Hematopoietic multipotent progenitor cell (in vitro differentiated cells): ENCODE measurements around the gene TTC38. TPM values are rescaled to one million over a fixed set of nuclear protein-coding genes. Genes with fewer than 3 reads are reported as not detected.
"Not testable (repeated sequence)": the region's sequence is repeated elsewhere in the genome, so short reads cannot be mapped to it uniquely, and the experiment has no call there.

Source experiments
- DNase-seq, 3 donors: peaks; one replicate each; pipeline ENCODE4 v3.0.0-alpha.2; 2011 to 2015; ENCODE audit warnings: low read depth in 2 of 3, low spot score in 2 of 3
- total RNA-seq: library from RNA; depleted of rRNA; stranded (reverse); fragments of >200 nt; gene quantifications from one replicate; pipeline ENCODE4 v1.2.3, GENCODE V29; 2012

TTC38 gene
- total RNA-seq, 1 donor, result 39.3 TPM

- peak in 2 of 3 donors; percentile 75 for DNase-seq
These were observed 25.9 kb downstream of the TTC38 start for GRCh38 chr22:46293577-46294260.

- no peak for DNase-seq
These were observed 27.0 kb downstream of the TTC38 start for GRCh38 chr22:46294784-46295183.

DNA sequence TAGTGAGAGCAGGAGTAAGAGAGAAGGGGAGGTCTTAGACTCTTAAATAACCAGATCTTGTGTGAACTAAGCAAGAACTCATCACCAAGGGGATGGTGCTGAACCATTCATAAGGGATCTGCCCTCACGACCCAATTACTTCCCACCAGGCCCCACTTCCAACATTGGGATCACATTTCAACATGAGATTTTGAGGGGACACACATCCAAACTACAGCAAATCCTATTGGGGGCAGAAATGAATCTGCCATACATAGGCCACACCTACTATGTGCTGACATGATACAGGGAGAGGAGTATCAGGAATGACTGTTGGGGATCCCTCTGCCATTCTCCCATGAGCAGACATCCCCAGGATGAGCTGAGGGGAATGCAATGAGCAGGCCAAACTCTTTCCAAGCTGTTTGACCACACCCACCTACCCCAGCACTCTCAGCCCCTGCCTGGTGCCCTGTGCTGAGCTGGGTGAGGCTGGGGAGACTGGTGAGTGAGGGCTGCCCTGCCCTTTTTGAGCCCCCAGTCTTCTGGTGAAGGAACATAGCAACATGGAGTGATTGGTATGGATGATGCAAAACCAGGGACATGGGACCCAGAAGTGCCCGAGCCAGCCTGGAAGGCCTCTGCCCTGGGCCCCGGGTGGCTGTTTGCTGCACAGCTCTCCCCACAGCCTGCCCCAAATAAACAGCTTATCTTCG is 27.6 kb downstream of the TTC38 start:
- no peak for DNase-seq

GRCh38 chr22:46296257-46297150 is 28.7 kb downstream of the TTC38 start, which contains the start of gene GTSE1:
Gene GTSE1 (plus strand): TSS chr22:46296870. CDS start chr22:46297401, 531 bp downstream.
- DNase-seq, result peak; percentile 98 to 99 (median 98)

GRCh38 chr22:46297151-46297812 is 29.5 kb downstream of the TTC38 start:
- no peak for DNase-seq

DNA sequence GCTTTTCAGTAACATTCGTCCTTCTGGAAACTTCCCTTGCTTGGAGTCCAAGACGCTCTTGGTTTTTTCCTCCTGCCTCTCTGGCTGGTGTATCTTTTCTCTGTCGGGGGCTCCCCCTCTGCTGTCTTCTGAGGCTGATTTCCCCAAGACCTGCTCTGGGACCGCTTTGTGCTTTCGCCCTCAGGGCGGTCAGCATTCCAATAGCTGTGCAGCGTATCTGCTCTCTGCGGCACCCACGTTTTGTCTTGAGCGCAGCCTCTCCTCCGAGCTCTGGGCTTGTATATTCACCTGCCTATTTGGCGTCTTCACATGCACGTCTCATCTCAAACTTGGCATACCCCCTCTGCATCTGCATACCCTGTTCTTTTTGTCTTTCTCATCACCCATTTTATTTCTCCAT is 31.3 kb downstream of the TTC38 start:
- DNase-seq, result no peak

DNA sequence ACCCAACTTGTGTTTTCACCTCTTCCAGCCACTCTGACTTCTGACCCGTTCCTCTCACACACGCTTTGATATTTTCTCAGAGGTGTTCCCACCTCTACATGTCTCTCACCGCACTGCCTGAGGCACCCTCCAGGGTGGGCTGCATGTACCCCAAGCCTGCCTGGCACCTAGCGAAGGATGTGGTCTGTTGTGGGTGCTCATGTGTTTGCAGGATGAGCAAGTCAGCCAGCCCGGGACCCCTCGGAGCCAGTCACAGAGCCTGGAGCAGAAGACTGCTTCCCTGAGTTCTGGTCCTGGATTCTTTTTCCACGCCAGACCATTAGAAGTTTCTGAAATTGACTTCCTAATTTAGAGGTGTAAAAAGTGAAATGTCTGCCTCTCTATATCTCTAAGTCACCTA is 32.7 kb downstream of the TTC38 start:
- no peak for DNase-seq

DNA sequence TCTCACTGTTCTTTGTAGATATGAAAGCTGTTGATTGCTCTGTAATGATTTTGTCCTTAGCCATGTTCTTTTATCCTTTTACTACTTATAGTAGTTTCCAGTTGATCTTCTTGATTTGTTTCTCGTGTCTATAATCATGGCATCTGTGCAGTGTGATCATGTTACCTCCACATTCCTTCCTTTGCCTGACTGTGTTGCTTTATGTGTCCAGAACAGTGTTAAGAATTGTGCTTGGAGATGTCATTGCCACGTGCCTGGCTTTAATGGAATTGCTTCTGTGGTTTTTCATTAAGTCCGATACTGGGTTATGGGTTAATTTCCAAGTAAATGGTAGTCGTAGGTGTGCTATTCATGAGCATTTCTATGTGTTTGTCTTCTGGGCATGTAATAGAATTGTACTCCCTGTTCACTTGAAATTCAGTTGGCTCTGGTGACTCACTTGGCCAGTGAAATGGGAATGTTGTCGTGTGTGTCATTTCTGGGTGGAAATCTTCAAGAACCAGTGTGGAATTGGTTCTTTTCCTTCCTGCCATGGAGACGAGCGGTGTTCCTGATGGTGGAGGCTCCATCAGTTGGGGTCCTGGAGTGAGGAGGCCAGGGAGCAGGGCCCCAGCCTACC is 35.6 kb downstream of the TTC38 start:
- DNase-seq, result no peak

DNA sequence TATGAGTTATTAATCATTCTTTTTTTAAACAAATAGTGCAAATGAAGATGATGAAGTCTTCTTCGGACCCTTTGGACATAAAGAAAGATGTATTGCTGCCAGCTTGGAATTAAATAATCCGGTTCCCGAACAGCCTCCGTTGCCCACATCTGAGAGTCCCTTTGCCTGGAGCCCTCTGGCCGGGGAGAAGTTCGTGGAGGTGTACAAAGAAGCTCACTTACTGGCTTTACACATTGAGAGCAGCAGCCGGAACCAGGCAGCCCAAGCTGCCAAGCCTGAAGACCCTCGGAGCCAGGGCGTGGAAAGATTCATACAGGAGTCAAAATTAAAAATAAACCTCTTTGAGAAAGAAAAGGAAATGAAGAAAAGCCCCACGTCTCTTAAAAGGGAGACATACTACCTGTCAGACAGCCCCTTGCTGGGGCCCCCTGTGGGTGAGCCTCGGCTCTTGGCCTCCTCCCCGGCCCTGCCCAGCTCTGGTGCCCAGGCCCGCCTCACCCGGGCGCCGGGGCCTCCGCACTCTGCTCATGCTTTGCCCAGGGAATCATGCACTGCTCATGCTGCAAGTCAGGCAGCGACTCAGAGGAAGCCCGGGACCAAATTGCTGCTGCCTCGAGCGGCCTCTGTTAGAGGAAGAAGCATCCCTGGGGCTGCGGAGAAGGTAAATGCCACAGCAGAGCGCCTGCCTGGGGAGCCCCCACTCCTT is 40.6 kb downstream of the TTC38 start:
- DNase-seq, result no peak

DNA sequence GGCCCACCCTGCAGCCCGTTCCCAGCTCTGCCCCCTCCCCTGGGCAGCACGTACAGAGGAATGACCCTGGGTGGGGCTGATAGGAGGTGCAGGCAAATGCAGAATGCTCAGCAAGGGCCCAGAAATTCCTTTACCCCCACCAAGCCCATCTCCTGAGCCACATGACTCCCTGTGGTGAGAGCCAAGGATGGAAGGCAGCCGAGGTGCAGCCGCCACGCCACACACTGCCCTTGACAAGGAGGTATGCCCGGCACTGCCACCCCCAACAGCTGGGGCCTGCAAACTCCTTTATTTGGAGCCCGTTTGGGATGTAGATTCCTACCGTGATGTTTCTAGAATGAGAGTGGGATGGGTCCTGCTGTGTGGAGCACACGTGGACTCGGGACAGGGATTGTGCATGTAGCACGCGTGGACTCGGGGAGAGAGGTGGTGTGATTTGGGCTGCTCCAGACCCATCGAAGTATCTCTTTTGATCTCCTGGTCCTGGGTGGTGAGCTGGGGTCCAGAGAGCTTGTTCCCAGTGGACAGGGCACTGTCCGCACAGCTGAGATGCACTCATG is 41.8 kb downstream of the TTC38 start:
- no peak for DNase-seq

GRCh38 chr22:46312056-46312455 is 44.2 kb downstream of the TTC38 start:
- no peak for DNase-seq

DNA sequence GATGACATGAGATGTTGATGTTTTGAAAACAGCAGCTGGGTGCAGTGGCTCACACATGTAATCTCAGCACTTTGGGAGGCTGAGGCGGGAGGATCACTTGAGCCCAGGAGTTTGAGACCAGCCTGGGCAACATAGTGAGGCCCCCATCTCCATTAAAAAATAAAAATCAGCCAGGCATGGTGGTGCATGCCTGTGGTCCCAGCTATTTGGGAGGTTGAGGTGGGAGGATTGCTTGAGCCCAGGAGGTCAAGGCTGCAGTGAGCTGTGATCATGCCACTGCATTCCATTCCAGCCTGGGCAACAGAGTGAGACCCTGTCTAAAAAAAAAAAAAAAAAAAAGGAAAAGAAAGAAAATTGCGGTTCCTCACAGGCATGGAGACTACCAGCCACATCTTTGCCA is 45.0 kb downstream of the TTC38 start:
- not testable (repeated sequence) for DNase-seq

GRCh38 chr22:46315976-46316375 is 48.2 kb downstream of the TTC38 start:
- no peak for DNase-seq

- no peak for DNase-seq
These were observed 49.8 kb downstream of the TTC38 start for GRCh38 chr22:46317646-46318045.

DNA sequence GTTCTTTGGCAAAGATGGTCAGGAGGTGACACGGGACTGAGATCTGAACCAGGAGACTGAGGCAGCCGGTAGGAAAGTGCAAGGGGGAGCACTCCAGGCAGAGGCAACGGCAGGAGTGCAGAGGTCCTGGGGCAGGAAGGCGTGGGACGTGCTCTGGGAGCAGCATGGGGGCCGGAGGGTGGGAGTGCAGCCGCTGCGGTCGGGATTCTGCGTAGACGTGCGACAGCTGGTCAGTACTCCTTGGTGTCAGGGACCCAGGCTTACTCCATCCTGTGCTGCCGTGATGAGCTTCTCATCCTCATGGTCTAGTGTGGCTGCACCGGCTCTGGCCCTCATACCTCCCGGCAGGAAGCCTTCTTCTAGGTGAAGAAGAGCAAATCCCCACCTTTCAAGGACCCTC is 50.8 kb downstream of the TTC38 start:
- no peak for DNase-seq

GRCh38 chr22:46319319-46319718 is 51.5 kb downstream of the TTC38 start:
- DNase-seq, result no peak

GRCh38 chr22:46320166-46320710 is 52.4 kb downstream of the TTC38 start:
- no peak for DNase-seq

- no peak for DNase-seq
These were observed 53.0 kb downstream of the TTC38 start for GRCh38 chr22:46320716-46321386.

GRCh38 chr22:46322711-46323110 is 54.9 kb downstream of the TTC38 start:
- no peak for DNase-seq
